Endothelial cell of umbilical vein (primary cell): Measurements from ENCODE around the gene SH2D3C. TPM values are rescaled to one million over a fixed set of nuclear protein-coding genes. Genes with fewer than 3 reads are reported as not detected.

Experiments
- BruUV-seq: library from RNA; stranded (reverse); fragments of 400-500 nt; replicated peaks from 2 replicates; lab custom pipeline; 2021; lab: Mats Ljungman, UMichigan
- CTCF ChIA-PET: fragments of 300-600, 350-600 bp; sonication (Branson Sonifier 250); formaldehyde crosslinking; loops from one replicate; lab custom pipeline; 2021; ENCODE audit warnings: antibody characterized with exemption, inconsistent platforms; lab: Charles Lee
- POLR2A ChIA-PET: fragments of 300-600, 350-600 bp; sonication (Branson Sonifier 250); formaldehyde crosslinking; loops from one replicate; lab custom pipeline; 2021; ENCODE audit warnings: antibody characterized with exemption, inconsistent platforms; lab: Charles Lee
- DNase-seq: peaks from one replicate; pipeline ENCODE4 v3.0.0-alpha.2; 2011; ENCODE audit warnings: low read depth, low spot score
- FAIRE-seq: peaks from 2 replicates; lab custom pipeline; 2011; peaks lifted over from hg19 to GRCh38; lab: Jason Lieb, UNC
- H2AFZ ChIP-seq: 2 replicates; pipeline ENCODE4 v1.6.0; 2012; ENCODE audit warnings: low read depth, low read length, control low read depth, inconsistent platforms
- H3K27ac ChIP-seq: 2 replicates; pipeline ENCODE4 v1.5.1; 2011; ENCODE audit warnings: low read depth, mild to moderate bottlenecking, control low read depth, low read length, moderate library complexity; ENCODE audit not compliant: insufficient read depth
- H3K27me3 ChIP-seq, 2 experiments: 2 replicates each; pipeline versions ENCODE4 v1.6.0 to v1.6.1; 2011; ENCODE audit warnings: low read length in 2 of 2, mixed read lengths in 1 of 2; ENCODE audit not compliant: control insufficient read depth in 2 of 2, insufficient read depth in 2 of 2
- H3K36me3 ChIP-seq, 2 experiments: 2 replicates in 1 of 2; 3 replicates in 1 of 2; pipeline ENCODE4 v1.5.1; 2011; ENCODE audit warnings: low read length in 2 of 2, mild to moderate bottlenecking in 1 of 2, moderate library complexity in 1 of 2; ENCODE audit not compliant: control insufficient read depth in 2 of 2, insufficient read depth in 2 of 2; ENCODE audit errors: extremely low read depth in 1 of 2
- H3K4me1 ChIP-seq: 3 replicates; pipeline ENCODE4 v1.5.1; 2011; ENCODE audit warnings: mild to moderate bottlenecking, low read length; ENCODE audit not compliant: control insufficient read depth, insufficient read depth; ENCODE audit errors: extremely low read depth
- H3K4me2 ChIP-seq: 2 replicates; pipeline ENCODE4 v1.6.1; 2011; ENCODE audit warnings: low read length, control low read depth, mixed read lengths; ENCODE audit not compliant: insufficient read depth
- H3K4me3 ChIP-seq, 3 experiments: fragments of 200-600 bp in 1 of 3; sonication (generic), shearing (Covaris generic) in 1 of 3; replicated peaks in 1 of 3; 2 replicates each; pipeline ENCODE4 v1.5.1; 2011 to 2016; ENCODE audit warnings: control low read depth in 3 of 3, low read length in 3 of 3, mild to moderate bottlenecking in 2 of 3, inconsistent platforms in 1 of 3, low read depth in 1 of 3, moderate library complexity in 1 of 3; ENCODE audit not compliant: insufficient read depth in 1 of 3
- H3K79me2 ChIP-seq: 2 replicates; pipeline ENCODE4 v1.6.0; 2012; ENCODE audit warnings: low read length, inconsistent platforms; ENCODE audit not compliant: control insufficient read depth, insufficient read depth
- H3K9ac ChIP-seq: replicated peaks from 2 replicates; pipeline ENCODE3; 2011; ENCODE audit warnings: low read length, control low read depth; ENCODE audit not compliant: insufficient read depth; ENCODE audit errors: extremely low read depth
- H3K9me1 ChIP-seq: replicated peaks from 3 replicates; pipeline ENCODE4 v1.6.0; 2011; ENCODE audit warnings: mild to moderate bottlenecking, low read length; ENCODE audit not compliant: control insufficient read depth, insufficient read depth; ENCODE audit errors: extremely low read depth
- H3K9me3 ChIP-seq: replicated peaks from 2 replicates; pipeline ENCODE4 v1.5.1; 2012; ENCODE audit warnings: low read length, inconsistent platforms; ENCODE audit not compliant: control insufficient read depth, insufficient read depth
- H4K20me1 ChIP-seq: replicated peaks from 2 replicates; pipeline ENCODE3; 2011; ENCODE audit warnings: mild to moderate bottlenecking, low read length; ENCODE audit not compliant: control insufficient read depth, insufficient read depth; ENCODE audit errors: extremely low read depth
- CTCF ChIP-seq, 2 donors: IDR thresholded peaks; 1 replicate in 1 of 2; 2 replicates in 1 of 2; pipeline ENCODE4 v1.5.1; 2011; ENCODE audit warnings: low read length in 2 of 2, mild to moderate bottlenecking in 2 of 2, moderate library complexity in 2 of 2, control low read depth in 1 of 2, inconsistent platforms in 1 of 2, low read depth in 1 of 2; ENCODE audit not compliant: insufficient read depth in 1 of 2; ENCODE audit errors: extremely low read depth in 1 of 2
- EZH2 ChIP-seq: IDR thresholded peaks from 2 replicates; pipeline ENCODE4 v1.6.1; 2012; ENCODE audit warnings: borderline replicate concordance, low read depth, mild to moderate bottlenecking, moderate library complexity, low read length, inconsistent platforms; ENCODE audit not compliant: severe bottlenecking
- FOS ChIP-seq: IDR thresholded peaks from 2 replicates; pipeline ENCODE4 v1.6.1; 2011; ENCODE audit warnings: mild to moderate bottlenecking, low read length, moderate library complexity, borderline replicate concordance; ENCODE audit not compliant: insufficient read depth
- GATA2 ChIP-seq: IDR thresholded peaks from 2 replicates; pipeline ENCODE4 v1.7.0; 2011; ENCODE audit warnings: low read depth, mild to moderate bottlenecking, moderate library complexity, mixed read lengths, low read length; ENCODE audit not compliant: insufficient read length, insufficient read depth
- JUN ChIP-seq: IDR thresholded peaks from 2 replicates; pipeline ENCODE4 v1.6.1; 2011; ENCODE audit warnings: borderline replicate concordance, low read depth; ENCODE audit not compliant: insufficient read length, insufficient read depth
- MYC ChIP-seq: IDR thresholded peaks from one replicate; pipeline ENCODE4 v1.6.1; 2011; ENCODE audit warnings: mild to moderate bottlenecking, low read depth, low read length
- POLR2A ChIP-seq: IDR thresholded peaks from 2 replicates; pipeline ENCODE4 v1.6.1; 2012; ENCODE audit warnings: low read depth, mild to moderate bottlenecking, control low read depth, low read length
- POLR2AphosphoS5 ChIP-seq: IDR thresholded peaks from 2 replicates; pipeline ENCODE4 v1.6.1; 2012; ENCODE audit warnings: low read depth, mild to moderate bottlenecking, control low read depth, low read length, moderate library complexity; ENCODE audit not compliant: insufficient read depth
- dilution Hi-C: fragments of 300-500 bp; cut with MboI; formaldehyde crosslinking; loops from one replicate; pipeline ENCODE4 v1.15.0; 2019; ENCODE audit warnings: low sequenced_read_pairs; ENCODE audit not compliant: extremely low pct_ligation_motif_present
- intact Hi-C: fragments of 100-400 bp; cut with micrococcal nuclease; formaldehyde crosslinking; loops from one replicate; pipeline ENCODE4 v1.10.0; 2022
- polyA plus RNA-seq, 4 experiments: library from polyadenylated mRNA; depleted of rRNA in 3 of 4; stranded (reverse) in 3 of 4; unstranded in 1 of 4; fragments of >200 nt; gene quantifications; 2 replicates each; pipeline versions ENCODE4 v1.2.1 to v1.2.3, GENCODE V29; 2011 to 2012; ENCODE audit warnings: missing spikeins in 1 of 4
- total RNA-seq: library from RNA; stranded (reverse); gene quantifications from 2 replicates; pipeline ENCODE4 v1.2.3, GENCODE V29; 2021
- TF ChIP-seq, protein P1 (sequence below): IDR thresholded peaks from 2 replicates; pipeline ENCODE4 v1.6.1; 2011; ENCODE audit not compliant: insufficient read depth, insufficient read length

SH2D3C gene
- total and polyA plus RNA-seq, 2 donors (not counting 3 experiments of a cell fraction or from before 2014, with no cell fraction given) = 95.0 to 173 TPM

DNA sequence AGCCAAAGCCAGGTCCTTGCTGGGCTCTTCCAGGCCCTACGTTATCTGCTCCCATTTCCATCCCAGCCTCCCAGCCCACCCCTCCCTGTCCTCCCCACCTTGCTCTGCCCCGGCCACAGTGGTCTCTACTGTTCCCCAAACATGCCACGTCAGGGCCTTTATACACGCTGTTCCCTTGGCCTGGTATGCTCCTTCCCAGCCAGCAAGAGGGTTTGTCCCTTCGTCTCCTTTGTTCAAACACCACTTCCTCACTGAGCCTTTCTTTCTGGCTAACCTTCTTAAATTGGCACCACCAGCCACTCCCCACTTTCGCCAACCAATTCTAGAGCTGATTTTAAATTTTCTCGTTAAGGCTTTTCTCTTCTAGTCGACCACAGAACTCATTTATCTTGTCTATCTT, 9.8 kb downstream of the SH2D3C start:
- no peaks in the 10 kb centered on the region for H4K20me1 ChIP-seq
- ChIA-PET POLR2A (no interaction called here), CTCF (interaction anchor here (1.5 to 11.3 kb wide), 3 partner anchors 13 to 34 kb away, joined by 3 to 167 read pairs (median 30); partner anchors contain the start of genes CDK9, SH2D3C and TOR2A)
- TF ChIP-seq POLR2AphosphoS5 (peak; percentile 53), JUN (no peak), POLR2A (peak; percentile 51)
- peak overlapping the region; percentile 91 for H3K9ac ChIP-seq
- no peaks in the 10 kb centered on the region for H3K9me1 ChIP-seq
- dilution Hi-C loops = no loop called here
- peak overlapping the region; percentile 32 for H3K4me2 ChIP-seq
- intact Hi-C loops = no loop called here
- peak overlapping the region; percentile 96 for H3K27ac ChIP-seq
- FAIRE-seq (no peak), DNase-seq (peak; percentile 66)
- peak overlapping the region in 2 of 3 experiments; percentile 26 to 65 for H3K4me3 ChIP-seq
- H3K4me1 ChIP-seq = peaks cover 58% of the 10 kb centered on the region
- BruUV-seq = no TSS peak
- H3K9me3 ChIP-seq = no peaks in the 10 kb centered on the region
- H3K27me3 ChIP-seq = no peaks in the 10 kb centered on the region
- peaks cover 54% of the 10 kb centered on the region for H3K79me2 ChIP-seq
- peaks cover 9 to 12% of the 10 kb centered on the region in 2 experiments for H3K36me3 ChIP-seq
- no peak overlapping the region for H2AFZ ChIP-seq

- ChIA-PET CTCF (interaction anchor here (1.0 to 11.3 kb wide), 4 partner anchors 14 to 102 kb away, joined by 3 to 167 read pairs (median 4); partner anchors contain the start of genes CDK9, SH2D3C and TOR2A), POLR2A (interaction anchor here (0.9 to 1.0 kb wide), 2 partner anchors 23 to 103 kb away, joined by 3 to 7 read pairs; no protein-coding TSS in a partner anchor)
- Histone ChIP-seq H3K9me1 (no peaks in the 10 kb centered on the region), H3K9ac (peak overlapping the region; percentile 91), H3K36me3 (peaks cover 9 to 12% of the 10 kb centered on the region in 2 experiments), H3K79me2 (peaks cover 55% of the 10 kb centered on the region), H4K20me1 (no peaks in the 10 kb centered on the region), H3K27me3 (no peaks in the 10 kb centered on the region), H3K9me3 (no peaks in the 10 kb centered on the region), H2AFZ (no peak overlapping the region), H3K4me2 (peak overlapping the region; percentile 53), H3K4me1 (peaks cover 66% of the 10 kb centered on the region), H3K4me3 (peak overlapping the region in 2 of 3 experiments; percentile 26 to 65), H3K27ac (peak overlapping the region; percentile 96)
- dilution Hi-C loops (no loop called here), intact Hi-C loops (no loop called here)
- FAIRE-seq (peak; percentile 94), DNase-seq (peak; percentile 91)
- peak; percentile 60 for TF ChIP-seq JUN
- TF ChIP-seq, protein P1, sequence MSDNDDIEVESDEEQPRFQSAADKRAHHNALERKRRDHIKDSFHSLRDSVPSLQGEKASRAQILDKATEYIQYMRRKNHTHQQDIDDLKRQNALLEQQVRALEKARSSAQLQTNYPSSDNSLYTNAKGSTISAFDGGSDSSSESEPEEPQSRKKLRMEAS = no peak
- TF ChIP-seq POLR2AphosphoS5 = peak; percentile 52
- no peak for TF ChIP-seq CTCF (IDR thresholded peaks at IDR 0.05; ENCODE audit: extremely low read depth in 1 of 2, insufficient read depth in 1 of 2, low read depth in 1 of 2, low read length in 2 of 2)
- no peak for TF ChIP-seq POLR2A
- TF ChIP-seq GATA2 = no peak
- TF ChIP-seq FOS = peak; percentile 38
- no peak for TF ChIP-seq MYC
- no peak for TF ChIP-seq EZH2
- no TSS peak for BruUV-seq
Measured at GRCh38 chr9:127767909-127768331, 10.5 kb downstream of the SH2D3C start.
